Limb (tissue), 2 donors: ENCODE data around the gene KISS1R.
A peak's percentile ranks its signal among the peaks of the same experiment; 100 is the strongest.
"Not testable (repeated sequence)": the region's sequence is repeated elsewhere in the genome, so short reads cannot be mapped to it uniquely, and the experiment has no call there.

Experiments
- DNase-seq, 2 donors: peaks; one replicate each; pipeline ENCODE4 v3.0.0-alpha.2; 2016; ENCODE audit errors: extremely low spot score in 2 of 2

Gene KISS1R

DNA sequence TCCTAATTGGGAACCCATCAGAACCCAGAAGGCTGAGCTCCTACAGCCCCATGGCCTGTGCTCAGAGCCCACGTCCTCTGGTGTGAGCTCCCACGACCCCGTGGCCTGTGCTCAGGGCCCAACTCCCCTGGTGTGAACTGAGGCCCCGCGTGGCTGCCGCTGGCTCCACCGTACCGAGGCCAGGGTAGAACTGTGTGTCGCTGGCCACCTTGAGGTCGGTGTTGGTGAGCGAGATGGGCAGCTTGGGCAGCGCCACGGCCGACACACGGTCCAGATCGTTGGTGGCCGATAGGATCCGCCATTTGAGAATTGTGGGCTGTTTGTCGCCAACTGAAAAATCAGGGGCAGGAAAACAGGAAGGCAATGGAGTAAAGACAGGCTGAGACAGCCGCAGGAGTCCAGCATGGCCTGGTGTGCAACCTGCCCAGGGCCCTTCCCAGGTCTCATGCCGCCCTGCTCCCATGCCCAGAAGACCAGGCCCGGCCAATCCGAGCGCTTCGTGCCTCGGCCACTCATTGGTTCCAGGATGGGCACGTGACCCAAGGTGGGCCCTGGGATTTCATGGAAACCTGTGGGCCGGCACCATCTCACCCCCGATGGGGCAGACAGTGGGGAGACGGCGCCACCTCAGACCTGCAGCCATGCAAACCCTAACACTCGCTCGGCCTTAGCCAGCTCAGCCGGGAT, 35.6 kb upstream of the KISS1R start:
- DNase-seq = no peak

GRCh38 chr19:882871-883497, 34.1 kb upstream of the KISS1R start:
- DNase-seq = no peak

DNA sequence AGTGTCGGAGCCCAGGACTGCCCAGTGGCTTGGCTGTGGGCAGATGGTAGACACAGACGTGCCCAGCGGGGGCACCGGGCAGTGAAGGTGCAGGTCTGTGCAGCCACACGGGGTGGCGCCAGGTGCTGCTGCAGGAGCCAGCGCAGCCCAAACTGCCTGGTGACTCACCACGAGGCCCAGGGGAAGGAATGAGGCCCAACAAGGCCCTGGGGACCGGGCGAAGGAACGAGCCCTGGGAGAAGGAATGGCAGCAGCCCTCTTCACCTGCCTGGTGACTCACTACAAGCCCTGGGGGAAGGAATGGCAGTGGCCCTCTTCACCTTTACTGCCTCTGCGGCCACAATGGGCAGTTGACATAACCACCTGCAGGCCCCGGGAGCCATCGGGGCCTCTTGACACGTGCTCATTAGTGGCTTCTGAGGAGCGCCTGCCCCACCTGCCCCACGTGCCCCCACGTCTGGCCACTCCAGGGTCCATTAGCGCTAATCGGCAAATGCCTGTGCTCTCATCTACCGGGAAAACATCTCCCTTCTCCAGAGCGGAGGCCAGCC, 33.4 kb upstream of the KISS1R start:
- no peak for DNase-seq

- no peak for DNase-seq
Measured at GRCh38 chr19:884420-885211, 32.5 kb upstream of the KISS1R start.

DNA sequence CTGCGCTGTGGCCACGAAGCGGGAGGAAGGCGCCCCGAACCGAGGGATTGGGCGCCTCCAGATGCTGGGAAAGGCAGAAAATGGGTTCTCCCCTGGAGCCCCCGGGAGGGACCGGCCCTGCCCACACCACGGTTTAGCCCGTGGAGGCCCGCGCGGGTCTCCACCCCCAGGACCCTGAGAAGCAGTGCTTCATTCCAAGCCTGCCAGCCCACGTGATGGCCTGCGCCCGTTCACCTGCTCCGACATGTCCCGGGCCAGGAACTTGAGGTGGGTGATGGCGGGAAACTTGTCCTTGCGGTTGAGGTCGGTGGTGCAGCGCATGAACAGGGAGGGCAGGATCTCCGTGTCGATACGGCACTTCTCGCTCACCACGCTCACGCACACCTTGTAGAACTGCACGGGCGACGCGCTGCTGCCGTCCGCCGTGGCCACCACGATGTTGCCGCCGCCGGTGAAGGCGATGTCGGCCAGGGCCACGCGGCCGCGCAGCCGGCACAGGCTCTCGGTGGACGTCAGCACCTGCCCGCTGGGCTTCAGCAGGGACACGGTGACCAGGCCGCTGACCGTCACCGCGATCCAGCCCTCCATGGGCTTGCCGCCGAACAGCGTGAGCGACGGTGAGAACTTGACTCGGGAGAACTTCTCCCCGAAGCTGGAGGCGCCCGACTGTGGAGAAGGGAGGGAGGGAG, 31.5 kb upstream of the KISS1R start:
- DNase-seq = no peak

DNA sequence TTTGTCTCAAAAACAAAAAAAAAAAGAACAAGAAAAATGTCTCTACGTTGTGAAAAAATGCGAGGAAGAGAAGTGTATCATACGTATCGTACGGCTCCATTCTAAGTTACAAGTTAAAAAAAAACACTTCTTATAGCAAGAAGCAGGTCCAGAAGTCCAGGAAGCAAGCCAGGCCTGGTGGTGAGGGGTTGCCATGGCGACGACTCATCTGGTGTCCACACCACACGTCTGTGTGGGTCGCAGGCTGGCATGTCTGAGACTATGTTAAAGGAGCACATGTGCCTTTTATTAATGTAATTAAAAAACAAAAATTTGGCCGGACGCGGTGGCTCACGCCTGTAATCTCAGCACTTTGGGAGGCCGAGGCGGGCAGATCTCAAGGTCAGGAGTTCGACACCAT, 30.1 kb upstream of the KISS1R start:
- DNase-seq = no peak

DNA sequence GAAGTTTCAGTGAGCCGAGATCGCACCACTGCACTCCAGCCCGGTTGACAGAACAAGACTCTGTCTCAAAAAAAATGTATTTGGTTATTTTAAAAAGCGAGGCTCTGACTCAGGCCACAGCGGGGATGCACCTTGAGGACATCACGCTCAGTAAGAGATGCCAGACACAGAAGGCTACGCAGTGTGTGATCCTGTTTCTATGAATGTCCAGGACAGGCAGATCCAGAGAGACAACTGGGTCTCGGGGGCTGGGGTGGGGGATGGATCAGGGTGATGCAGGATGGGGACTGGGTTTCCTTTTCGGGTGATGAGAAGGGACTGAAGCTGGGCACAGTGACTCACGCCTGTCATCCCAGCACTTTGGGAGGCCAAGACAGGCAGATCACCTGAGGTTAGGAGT, 29.5 kb upstream of the KISS1R start:
- DNase-seq = no peak

- no peak for DNase-seq
Measured at GRCh38 chr19:888581-889385, 28.4 kb upstream of the KISS1R start.

GRCh38 chr19:889662-890295, 27.4 kb upstream of the KISS1R start:
- DNase-seq = no peak

DNA sequence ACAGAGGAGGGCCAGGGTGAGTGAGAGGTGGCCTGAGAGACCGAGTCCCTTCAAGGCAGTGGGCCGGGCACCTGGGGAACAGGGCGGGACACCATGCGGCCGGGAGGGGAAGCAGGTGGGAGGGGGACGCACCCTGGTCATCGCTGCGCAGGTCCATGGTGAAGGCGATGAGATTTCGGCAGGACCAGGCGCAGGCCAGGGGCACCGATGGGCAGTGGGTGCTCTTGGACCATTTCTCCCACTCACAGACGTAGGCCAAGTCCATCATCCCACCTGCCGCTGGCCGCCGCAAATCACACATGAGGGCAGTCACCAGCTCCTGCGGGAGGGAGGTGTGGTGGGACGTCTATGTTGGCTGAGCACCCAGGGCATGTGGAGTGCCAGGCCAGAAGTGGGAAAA, 26.3 kb upstream of the KISS1R start:
- DNase-seq = no peak

DNA sequence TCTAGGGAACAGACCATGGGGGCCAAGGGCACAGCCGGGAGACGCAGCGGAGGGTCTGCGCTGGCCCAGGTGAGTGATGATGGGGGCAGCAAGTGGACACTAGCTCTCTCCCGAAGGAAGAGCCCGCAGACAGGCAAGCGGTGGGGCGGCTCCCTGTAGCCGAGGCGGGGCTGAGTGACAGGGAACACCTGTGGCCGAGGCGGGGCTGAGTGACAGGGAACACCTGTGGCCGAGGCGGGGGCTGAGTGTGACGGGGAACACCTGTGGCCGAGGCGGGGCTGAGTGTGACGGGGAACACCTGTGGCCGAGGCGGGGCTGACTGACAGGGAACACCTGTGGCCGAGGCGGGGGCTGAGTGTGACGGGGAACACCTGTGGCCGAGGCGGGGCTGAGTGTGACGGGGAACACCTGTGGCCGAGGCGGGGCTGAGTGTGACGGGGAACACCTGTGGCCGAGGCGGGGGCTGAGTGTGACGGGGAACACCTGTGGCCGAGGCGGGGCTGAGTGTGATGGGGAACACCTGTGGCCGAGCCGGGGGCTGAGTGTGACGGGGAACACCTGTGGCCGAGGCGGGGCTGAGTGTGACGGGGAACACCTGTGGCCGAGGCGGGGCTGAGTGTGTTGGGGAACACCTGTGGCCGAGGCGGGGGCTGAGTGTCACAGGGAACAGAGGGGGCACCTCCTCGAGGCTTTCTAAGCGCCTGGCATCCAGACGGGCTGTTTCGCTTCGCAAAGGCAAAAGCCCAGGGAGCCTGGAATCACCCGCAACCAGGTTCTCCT, 25.5 kb upstream of the KISS1R start:
- DNase-seq = not testable (repeated sequence)

DNA sequence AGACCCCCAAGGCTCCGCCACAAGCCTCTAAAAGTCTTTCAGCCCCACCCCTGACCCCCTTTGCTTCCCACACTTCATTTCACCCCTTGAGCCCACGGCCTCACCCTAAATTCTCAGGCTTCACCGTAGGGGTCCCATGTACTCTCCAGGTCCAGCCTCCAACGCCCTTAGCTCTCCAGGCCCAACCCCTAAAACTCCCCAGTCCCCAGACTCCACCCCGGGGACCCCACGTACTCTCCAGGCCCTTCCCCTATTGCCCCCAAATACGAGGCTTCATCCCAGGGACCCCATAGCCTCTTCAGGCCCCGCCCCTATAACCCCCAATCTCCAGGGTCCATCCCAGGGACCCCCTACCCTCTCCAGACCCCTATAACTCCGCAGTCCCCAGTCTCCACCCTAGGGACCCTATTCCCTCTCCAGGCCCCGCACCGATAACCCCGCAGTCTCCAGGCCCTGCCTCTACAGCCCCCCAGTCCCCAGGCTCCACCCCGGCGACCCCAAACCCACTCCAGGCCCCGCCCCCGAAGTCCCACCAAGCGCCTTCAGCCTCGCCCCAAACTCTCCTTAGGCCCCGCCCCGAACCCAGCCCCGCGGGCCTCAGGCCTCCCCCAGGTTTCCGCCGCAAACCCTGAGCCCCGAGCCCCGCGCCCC, 24.8 kb upstream of the KISS1R start:
- DNase-seq = no peak

GRCh38 chr19:892894-893689, 24.0 kb upstream of the KISS1R start, which contains the start of the genes MED16 and RNU6-9:
TSS of gene MED16 (minus strand) at chr19:893187. CDS start at chr19:891131, 2,056 bp downstream.
TSS of gene RNU6-9 (plus strand) at chr19:893484.
- peak; percentile 93 to 95 for DNase-seq

GRCh38 chr19:896434-896833, 20.7 kb upstream of the KISS1R start:
- no peak for DNase-seq

DNA sequence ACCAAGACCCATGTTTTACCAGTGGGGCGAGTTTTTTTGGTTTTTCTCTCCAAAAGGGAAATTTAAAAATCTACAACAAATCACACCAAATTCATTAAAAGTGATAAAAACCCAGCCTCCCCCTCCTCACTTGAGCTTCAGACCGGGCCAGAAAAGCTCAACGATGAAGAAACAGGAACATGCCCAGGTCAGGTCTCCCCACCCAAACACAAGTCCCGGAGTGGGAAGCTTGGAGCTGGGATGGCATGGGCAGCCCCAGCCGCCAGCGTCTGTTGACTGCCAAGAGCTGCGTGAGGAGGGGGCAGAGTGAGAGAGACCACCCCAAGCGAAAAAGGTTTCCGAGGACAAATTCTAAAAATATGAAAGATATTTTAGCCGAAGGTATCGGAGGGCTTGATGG, 20.1 kb upstream of the KISS1R start:
- no peak for DNase-seq

DNA sequence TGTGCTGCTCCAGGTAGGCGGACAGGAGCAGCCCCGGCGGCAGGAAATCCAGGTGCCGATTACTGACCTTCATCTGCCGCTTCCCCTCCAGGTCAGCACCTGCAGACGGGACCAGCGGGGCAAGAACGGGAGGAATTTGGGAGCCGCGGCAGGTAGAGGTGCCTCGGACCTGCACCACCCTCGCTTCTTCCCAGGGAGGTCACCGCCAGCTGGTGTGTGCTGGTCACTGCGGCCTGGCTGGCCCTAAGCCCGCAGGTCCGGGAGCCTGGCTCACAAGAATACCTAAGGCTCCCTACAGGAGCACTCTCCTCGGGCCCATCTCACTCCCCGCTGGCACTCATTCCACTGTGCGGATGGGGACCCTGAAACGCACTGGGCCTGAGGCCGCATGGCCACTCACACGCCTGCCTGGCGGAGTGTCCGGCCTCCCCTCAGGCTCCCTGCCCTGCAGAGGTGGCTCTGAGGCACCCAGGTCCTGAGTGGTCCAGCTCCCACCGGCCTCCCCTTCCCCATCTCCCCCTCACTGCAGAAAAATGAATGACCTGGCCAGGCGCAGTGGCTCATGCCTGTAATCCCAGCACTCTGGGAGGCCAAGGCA, 19.6 kb upstream of the KISS1R start:
- DNase-seq = no peak

- DNase-seq = peak in 1 of 2 donors; percentile 73
Measured at GRCh38 chr19:898663-899062, 18.5 kb upstream of the KISS1R start.
